Keratinocyte (primary cell): Measurements from ENCODE around the gene NLGN2.

Experiments
- CTCF ChIP-seq, 3 experiments: IDR thresholded peaks in 1 of 3; conservative IDR thresholded peaks in 1 of 3; optimal IDR thresholded peaks in 1 of 3; 2 replicates in 2 of 3; 3 replicates in 1 of 3; pipeline versions ENCODE3 to v1.5.1; 2011; ENCODE audit warnings: low read length in 3 of 3, mild to moderate bottlenecking in 3 of 3, moderate library complexity in 2 of 3, control low read depth in 1 of 3, inconsistent platforms in 1 of 3; ENCODE audit not compliant: insufficient read depth in 2 of 3; ENCODE audit errors: extremely low read depth in 1 of 3
- EZH2 ChIP-seq: IDR thresholded peaks from one replicate; pipeline ENCODE4 v1.6.1; 2012; ENCODE audit warnings: inconsistent platforms, mild to moderate bottlenecking, low read length, moderate library complexity

GRCh38 chr17:7426203-7426863 lies 18.7 kb downstream of the NLGN2 start:
- TF ChIP-seq CTCF (optimal IDR thresholded peaks at IDR 0.05 in 1 of 3, IDR thresholded peaks at IDR 0.05 in 1 of 3, conservative IDR thresholded peaks at IDR 0.05 in 1 of 3; ENCODE audit: extremely low read depth in 1 of 3, insufficient read depth in 2 of 3, low read length in 3 of 3) (no peak), EZH2 (no peak)
